T1000 (cell line): Measurements from ENCODE around the gene OR6X1.
"Not testable (repeated sequence)": the region's sequence is repeated elsewhere in the genome, so short reads cannot be mapped to it uniquely, and the experiment has no call there.

ENCODE experiments used
- DNase-seq: peaks from one replicate; lab custom pipeline; 2025; ENCODE audit warnings: mixed read lengths; lab: John Stamatoyannopoulos, UW

OR6X1 gene

GRCh38 chr11:123753110-123753509, 1.2 kb downstream of the OR6X1 start:
- DNase-seq, result no peak

GRCh38 chr11:123751781-123752180, 2.5 kb downstream of the OR6X1 start:
- DNase-seq, result no peak

- DNase-seq, result not testable (repeated sequence)
These were observed 6.0 kb downstream of the OR6X1 start for GRCh38 chr11:123748349-123748748.

- no peak for DNase-seq
These were observed 8.4 kb downstream of the OR6X1 start for GRCh38 chr11:123745764-123746451.

- no peak for DNase-seq
These were observed 11.6 kb downstream of the OR6X1 start for GRCh38 chr11:123742724-123743120.

GRCh38 chr11:123742031-123742723, 12.1 kb downstream of the OR6X1 start:
- DNase-seq, result no peak

GRCh38 chr11:123741159-123742030, 12.9 kb downstream of the OR6X1 start, which contains the start of gene ZNF202:
TSS of gene ZNF202 (minus strand) at chr11:123741660. CDS start at chr11:123730888, 10,772 bp downstream.
- DNase-seq, result peak; percentile 69

- no peak for DNase-seq
These were observed 13.5 kb downstream of the OR6X1 start for GRCh38 chr11:123740787-123741158.

GRCh38 chr11:123738374-123738773, 15.9 kb downstream of the OR6X1 start:
- no peak for DNase-seq

- DNase-seq, result no peak
These were observed 17.5 kb downstream of the OR6X1 start for GRCh38 chr11:123736769-123737168.

- DNase-seq, result no peak
These were observed 24.7 kb downstream of the OR6X1 start for GRCh38 chr11:123729602-123730001.

- DNase-seq, result no peak
These were observed 28.2 kb downstream of the OR6X1 start for GRCh38 chr11:123725995-123726655.

GRCh38 chr11:123719452-123719851, 34.9 kb downstream of the OR6X1 start:
- no peak for DNase-seq

GRCh38 chr11:123718469-123718868, 35.8 kb downstream of the OR6X1 start:
- DNase-seq, result no peak

GRCh38 chr11:123718063-123718462, 36.3 kb downstream of the OR6X1 start:
- no peak for DNase-seq

GRCh38 chr11:123712627-123713026, 41.7 kb downstream of the OR6X1 start:
- DNase-seq, result not testable (repeated sequence)

- no peak for DNase-seq
These were observed 46.6 kb downstream of the OR6X1 start for GRCh38 chr11:123707606-123708205.

GRCh38 chr11:123707206-123707605, 47.1 kb downstream of the OR6X1 start:
- no peak for DNase-seq

- DNase-seq, result no peak
These were observed 50.0 kb downstream of the OR6X1 start for GRCh38 chr11:123704341-123704740.
